Small intestine (tissue), 7 donors: Measurements from ENCODE around the gene NOD2. TPM values are rescaled to one million over a fixed set of nuclear protein-coding genes. Genes with fewer than 3 reads are reported as not detected.

ENCODE experiments used
- DNase-seq, 2 donors: peaks; one replicate each; pipeline versions ENCODE4 v3.0.0 to v3.0.0-alpha.2; 2013
- FAIRE-seq: peaks from 2 replicates; lab custom pipeline; 2012; peaks lifted over from hg19 to GRCh38; lab: Jason Lieb, UNC
- H3K27ac ChIP-seq, 3 donors: one replicate each; pipeline ENCODE4 v1.5.1; 2013; ENCODE audit warnings: low read length in 2 of 3, mild to moderate bottlenecking in 2 of 3, control low read depth in 1 of 3, inconsistent platforms in 1 of 3, low read depth in 1 of 3, moderate library complexity in 1 of 3
- H3K27me3 ChIP-seq, 3 donors: one replicate each; pipeline ENCODE4 v1.6.1; 2013; ENCODE audit warnings: low read length in 3 of 3, inconsistent platforms in 1 of 3; ENCODE audit not compliant: control insufficient read depth in 3 of 3, insufficient read depth in 3 of 3
- H3K36me3 ChIP-seq, 3 donors: one replicate each; pipeline ENCODE4 v1.6.1; 2013; ENCODE audit warnings: low read length in 3 of 3, inconsistent platforms in 1 of 3, low read depth in 1 of 3, mild to moderate bottlenecking in 1 of 3, moderate library complexity in 1 of 3; ENCODE audit not compliant: control insufficient read depth in 3 of 3, insufficient read depth in 2 of 3
- H3K4me1 ChIP-seq, 3 donors: one replicate each; pipeline ENCODE4 v1.6.1; 2013; ENCODE audit warnings: low read length in 2 of 3, inconsistent platforms in 1 of 3, low read depth in 1 of 3, mild to moderate bottlenecking in 1 of 3, moderate library complexity in 1 of 3; ENCODE audit not compliant: control insufficient read depth in 3 of 3, insufficient read depth in 2 of 3
- H3K4me3 ChIP-seq, 3 donors: one replicate each; pipeline ENCODE4 v1.5.1; 2013; ENCODE audit warnings: low read length in 3 of 3, control low read depth in 1 of 3, inconsistent platforms in 1 of 3, low read depth in 1 of 3, mild to moderate bottlenecking in 1 of 3, moderate library complexity in 1 of 3
- H3K9me3 ChIP-seq, 2 donors: one replicate each; pipeline ENCODE4 v1.6.1; 2013; ENCODE audit warnings: low read depth in 1 of 2, low read length in 1 of 2; ENCODE audit not compliant: control insufficient read depth in 2 of 2, insufficient read depth in 1 of 2
- WGBS, 3 donors: extraction: QIAGEN DNeasy Blood & Tissue Kit; methylation state at CpG; one replicate each; pipeline ENCODE4 v1.1.7; 2013; 5-methylcytosine and 5-hydroxymethylcytosine counted together
- polyA plus RNA-seq, 4 donors: library from polyadenylated mRNA; stranded (reverse) in 3 of 4; unstranded in 1 of 4; fragments of 200-250 nt in 3 of 4; fragments of 120-200 nt in 1 of 4; gene quantifications; one replicate each; pipeline versions ENCODE4 v1.2.1 to v1.2.3, GENCODE V29; 2013
- donor health status: healthy with polysubstance abuse.
- donor health status: control.
- donor health status: control.
- donor health status: Bipolar disorder and iron deficiency.
- donor health status: healthy.

Gene NOD2
- polyA plus RNA-seq, 4 donors, result 0.54 to 0.81 (median 0.58) TPM; not detected in 1

DNA sequence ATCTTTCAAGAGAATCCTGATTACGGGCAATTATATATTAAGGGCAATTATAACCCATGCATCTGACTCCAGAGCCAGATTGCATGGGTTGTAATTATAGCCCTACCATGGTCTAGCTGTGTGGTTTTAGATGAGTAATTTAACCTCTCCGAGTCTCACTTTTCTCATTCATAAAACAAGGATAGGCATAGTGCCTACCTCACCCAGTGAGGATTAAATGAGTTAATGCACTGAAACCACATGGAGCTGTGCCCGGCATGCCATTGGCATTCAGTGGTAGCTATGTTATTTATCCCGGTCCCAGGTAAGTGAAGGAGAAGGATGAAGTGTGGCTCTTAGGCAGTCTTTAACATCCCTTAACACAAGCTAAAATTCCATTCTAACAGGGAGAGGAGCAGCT lies 18.6 kb upstream of the NOD2 start:
- H3K27ac ChIP-seq, result no peak overlapping the region
- H3K4me3 ChIP-seq, result no peak overlapping the region
- H3K9me3 ChIP-seq, result peaks cover 0 to 28% of the 10 kb centered on the region in 2 donors
- peaks cover 0 to 9% (median 0%) of the 10 kb centered on the region in 3 donors for H3K27me3 ChIP-seq
- no peaks in the 10 kb centered on the region for H3K4me1 ChIP-seq
- FAIRE-seq, result no peak
- DNase-seq, result no peak
- 94 to 95% (median 94%) methylated on average over 4 of the region's 4 CpGs for WGBS, 3 donors
- no peaks in the 10 kb centered on the region for H3K36me3 ChIP-seq

GRCh38 chr16:50675686-50676610 lies 17.5 kb upstream of the NOD2 start:
- Histone ChIP-seq H3K27ac (no peak overlapping the region), H3K27me3 (peaks cover 0 to 9% (median 0%) of the 10 kb centered on the region in 3 donors), H3K4me1 (no peaks in the 10 kb centered on the region), H3K9me3 (peaks cover 0 to 28% of the 10 kb centered on the region in 2 donors), H3K4me3 (no peak overlapping the region), H3K36me3 (no peaks in the 10 kb centered on the region)
- DNase-seq, result no peak
- 83 to 90% (median 86%) methylated on average over 23 of the region's 23 CpGs for WGBS, 3 donors
- no peak for FAIRE-seq

DNA sequence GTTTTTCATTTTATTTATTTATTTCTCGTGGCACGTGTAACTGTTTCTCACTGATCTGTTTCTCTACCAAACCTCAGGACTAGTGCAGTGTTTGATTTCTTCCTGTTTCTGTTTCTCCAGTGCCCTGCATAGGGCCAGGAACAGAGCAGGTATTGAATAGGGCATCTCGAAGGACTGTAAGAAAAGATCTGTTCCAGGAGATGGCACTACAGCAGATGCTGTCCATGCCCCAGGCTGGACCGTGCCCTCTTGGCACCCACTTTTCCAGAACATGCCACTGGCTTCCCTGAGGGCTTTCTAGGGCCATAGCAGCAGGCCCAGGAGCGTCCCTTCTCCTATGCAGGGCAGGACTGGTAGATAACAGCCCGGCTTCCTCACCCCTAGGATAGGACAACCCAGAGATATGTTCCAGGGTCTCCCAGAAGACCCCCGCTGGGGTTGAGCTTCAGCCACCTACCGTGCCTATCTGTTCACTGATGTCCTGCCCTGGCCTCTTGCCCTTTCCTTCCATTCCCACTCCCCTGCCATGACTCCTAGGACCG lies 16.7 kb upstream of the NOD2 start:
- Histone ChIP-seq H3K36me3 (no peaks in the 10 kb centered on the region), H3K4me1 (no peaks in the 10 kb centered on the region), H3K27me3 (peaks cover 0 to 9% (median 0%) of the 10 kb centered on the region in 3 donors), H3K4me3 (no peak overlapping the region), H3K27ac (no peak overlapping the region), H3K9me3 (peaks cover 0 to 22% of the 10 kb centered on the region in 2 donors)
- no peak for DNase-seq
- FAIRE-seq, result no peak
- WGBS, 3 donors, result 69 to 83% (median 80%) methylated on average over 9 of the region's 9 CpGs

- no peak overlapping the region for H3K4me3 ChIP-seq
- H3K4me1 ChIP-seq, result no peaks in the 10 kb centered on the region
- DNase-seq, result no peak
- no peak overlapping the region for H3K27ac ChIP-seq
- 69 to 75% (median 71%) methylated on average over 7 of the region's 7 CpGs for WGBS, 3 donors
- H3K9me3 ChIP-seq, result peaks cover 0 to 16% of the 10 kb centered on the region in 2 donors
- peaks cover 0 to 9% (median 0%) of the 10 kb centered on the region in 3 donors for H3K27me3 ChIP-seq
- H3K36me3 ChIP-seq, result no peaks in the 10 kb centered on the region
- FAIRE-seq, result no peak
Observed at GRCh38 chr16:50677351-50677750, 16.1 kb upstream of the NOD2 start.

GRCh38 chr16:50678531-50678930 lies 14.9 kb upstream of the NOD2 start:
- no peak for FAIRE-seq
- H3K27ac ChIP-seq, result no peak overlapping the region
- H3K4me3 ChIP-seq, result no peak overlapping the region
- DNase-seq, result no peak
- WGBS, 3 donors, result 61 to 73% (median 63%) methylated on average over 3 of the region's 3 CpGs
- H3K4me1 ChIP-seq, result no peaks in the 10 kb centered on the region
- peaks cover 0 to 5% (median 0%) of the 10 kb centered on the region in 3 donors for H3K27me3 ChIP-seq
- H3K36me3 ChIP-seq, result no peaks in the 10 kb centered on the region
- peaks cover 0 to 5% of the 10 kb centered on the region in 2 donors for H3K9me3 ChIP-seq

- H3K27me3 ChIP-seq, result no peaks in the 10 kb centered on the region
- no peak overlapping the region for H3K4me3 ChIP-seq
- no peaks in the 10 kb centered on the region for H3K36me3 ChIP-seq
- no peaks in the 10 kb centered on the region for H3K4me1 ChIP-seq
- 86 to 90% (median 89%) methylated on average over 14 of the region's 14 CpGs for WGBS, 3 donors
- FAIRE-seq (no peak), DNase-seq (no peak)
- H3K27ac ChIP-seq, result no peak overlapping the region
- no peaks in the 10 kb centered on the region for H3K9me3 ChIP-seq
Observed at GRCh38 chr16:50679266-50679665, 14.1 kb upstream of the NOD2 start.

DNA sequence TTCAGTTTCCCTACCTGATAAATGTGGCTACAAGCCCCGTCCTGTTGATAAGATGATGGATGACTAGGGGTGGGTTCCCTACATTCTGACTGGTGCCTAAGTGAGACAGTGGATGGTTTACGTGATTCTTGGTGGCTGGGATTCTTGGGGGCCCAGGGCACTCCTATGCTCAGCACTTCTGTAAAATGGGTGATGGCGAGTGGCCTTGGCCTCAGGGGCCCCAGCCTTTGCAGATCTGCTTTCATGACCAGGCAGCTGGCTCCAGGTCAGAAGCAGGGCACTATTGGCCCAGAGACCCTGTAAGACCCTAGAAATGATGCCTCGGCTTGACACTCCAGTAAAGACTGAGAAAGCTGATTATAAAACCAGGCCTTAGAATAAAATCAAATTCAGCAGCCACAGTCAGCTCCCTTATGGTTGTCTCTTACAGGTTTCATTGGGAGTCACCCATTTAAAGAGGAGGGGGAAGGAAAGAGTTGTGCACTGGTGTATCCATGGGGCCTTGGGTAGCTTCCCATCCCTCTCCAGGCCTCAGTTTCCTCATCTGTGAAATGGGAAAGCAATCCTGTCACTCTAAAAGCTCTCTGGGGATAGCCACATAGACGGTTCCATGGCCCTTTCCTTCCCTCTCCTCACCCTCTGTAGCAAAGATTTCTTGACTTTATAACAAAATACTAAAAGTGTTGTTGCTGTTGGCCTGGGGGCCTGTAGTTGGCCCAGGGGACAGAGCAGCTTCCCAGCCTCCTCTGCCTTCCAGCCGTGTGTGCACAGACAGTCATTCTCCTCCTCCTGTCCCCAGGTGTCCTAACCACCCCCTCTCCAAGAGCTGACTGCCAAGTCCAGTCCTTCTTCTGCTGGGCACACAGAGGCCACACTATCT lies 13.5 kb upstream of the NOD2 start:
- H3K27me3 ChIP-seq, result no peaks in the 10 kb centered on the region
- H3K27ac ChIP-seq, result peak overlapping the region in 1 of 3 donors; percentile 85
- H3K36me3 ChIP-seq, result no peaks in the 10 kb centered on the region
- H3K4me3 ChIP-seq, result peak overlapping the region in 1 of 3 donors; percentile 49
- no peaks in the 10 kb centered on the region for H3K4me1 ChIP-seq
- H3K9me3 ChIP-seq, result no peaks in the 10 kb centered on the region
- no peak for FAIRE-seq
- 79 to 85% (median 80%) methylated on average over 6 of the region's 6 CpGs for whole genome bisulfite sequencing, 3 donors
- no peak for DNase-seq

DNA sequence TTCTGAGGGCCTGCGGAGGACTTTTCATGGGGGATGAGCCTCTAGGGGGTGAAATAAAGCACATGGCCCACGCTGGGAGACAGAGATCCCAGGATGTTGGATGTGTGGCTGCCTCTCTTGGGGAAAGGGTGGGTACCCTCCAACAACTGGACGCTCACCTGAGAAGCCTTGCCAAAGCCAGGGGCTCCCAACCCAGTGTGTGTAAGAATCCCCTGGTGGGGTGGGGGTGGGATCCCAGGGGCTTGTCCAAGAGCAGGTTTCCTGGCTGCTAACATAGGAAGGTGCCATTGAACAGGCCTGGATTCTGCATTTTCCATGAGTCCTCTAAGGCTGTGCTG lies 12.9 kb upstream of the NOD2 start:
- Histone ChIP-seq H3K4me3 (peak overlapping the region in 2 of 3 donors; percentile 49 to 52), H3K36me3 (no peaks in the 10 kb centered on the region), H3K27ac (peak overlapping the region in 1 of 3 donors; percentile 85), H3K4me1 (no peaks in the 10 kb centered on the region), H3K27me3 (no peaks in the 10 kb centered on the region), H3K9me3 (no peaks in the 10 kb centered on the region)
- WGBS, 3 donors, result 69 to 86% (median 84%) methylated on average over 3 of the region's 3 CpGs
- FAIRE-seq (no peak), DNase-seq (no peak)
